IMR-90 (cell line): ENCODE data around the gene ADCY2. TPM values are rescaled to one million over a fixed set of nuclear protein-coding genes. Genes with fewer than 3 reads are reported as not detected.

Source experiments
- ATAC-seq: fragments of 200-7000 bp; cut with Tn5 transposase; 2 replicates; pipeline ENCODE4 v1.9.1; 2020; ENCODE audit warnings: low read depth, mild to moderate bottlenecking, moderate library complexity
- BruUV-seq: library from RNA; stranded (reverse); fragments of 400-500 nt; replicated peaks from 2 replicates; lab custom pipeline; 2021; lab: Mats Ljungman, UMichigan
- CTCF ChIA-PET: fragments of 300-600 bp; formaldehyde crosslinking; extraction: SDS; loops from one replicate; lab custom pipeline; 2021; ENCODE audit warnings: antibody characterized with exemption; lab: Yijun Ruan, JAX
- POLR2A ChIA-PET: fragments of 300-600 bp; sonication (Branson Sonifier 250); formaldehyde crosslinking; loops from one replicate; lab custom pipeline; 2022; ENCODE audit warnings: antibody characterized with exemption; ENCODE audit not compliant: unreplicated experiment; lab: Charles Lee
- DNase-seq: peaks from one replicate; pipeline ENCODE4 v3.0.0; 2013
- H2AFZ ChIP-seq: replicated peaks from 2 replicates; pipeline ENCODE3; 2013; ENCODE audit warnings: low read length, mild to moderate bottlenecking; ENCODE audit not compliant: poor library complexity
- H2AK5ac ChIP-seq: 2 replicates; pipeline ENCODE4 v1.6.1; 2013; ENCODE audit warnings: low read depth, low read length, inconsistent platforms
- H2AK9ac ChIP-seq: replicated peaks from 2 replicates; pipeline ENCODE3; 2013; ENCODE audit warnings: mild to moderate bottlenecking, low read depth, low read length, moderate library complexity; ENCODE audit not compliant: poor library complexity
- H2BK120ac ChIP-seq: 2 replicates; pipeline ENCODE4 v1.6.1; 2013; ENCODE audit warnings: low read depth, low read length, inconsistent platforms
- H2BK15ac ChIP-seq: 3 replicates; pipeline ENCODE4 v1.6.1; 2013; ENCODE audit warnings: low read depth, low read length, inconsistent platforms
- H2BK20ac ChIP-seq: 2 replicates; pipeline ENCODE4 v1.6.1; 2013; ENCODE audit warnings: low read depth, mild to moderate bottlenecking, inconsistent platforms, low read length, moderate library complexity
- H2BK5ac ChIP-seq: 2 replicates; pipeline ENCODE4 v1.6.1; 2013; ENCODE audit warnings: mild to moderate bottlenecking, low read depth, low read length, inconsistent platforms; ENCODE audit not compliant: poor library complexity, severe bottlenecking
- H3K14ac ChIP-seq: replicated peaks from 2 replicates; pipeline ENCODE4 v1.6.1; 2013; ENCODE audit warnings: low read depth, low read length, inconsistent platforms
- H3K18ac ChIP-seq: 2 replicates; pipeline ENCODE4 v1.6.1; 2013; ENCODE audit warnings: low read depth, low read length, control low read depth
- H3K23ac ChIP-seq: 2 replicates; pipeline ENCODE4 v1.6.1; 2013; ENCODE audit warnings: low read depth, low read length, inconsistent platforms
- H3K27ac ChIP-seq: 2 replicates; pipeline ENCODE4 v1.5.1; 2013; ENCODE audit warnings: mild to moderate bottlenecking, control low read depth, low read length; ENCODE audit not compliant: insufficient read depth
- H3K27me3 ChIP-seq: 2 replicates; pipeline ENCODE4 v1.6.1; 2013; ENCODE audit warnings: low read length; ENCODE audit not compliant: control insufficient read depth, insufficient read depth
- H3K36me3 ChIP-seq: 2 replicates; pipeline ENCODE4 v1.6.1; 2013; ENCODE audit warnings: low read length, mixed read lengths; ENCODE audit not compliant: control insufficient read depth, insufficient read depth
- H3K4ac ChIP-seq: 2 replicates; pipeline ENCODE4 v1.6.1; 2013; ENCODE audit warnings: low read depth, low read length, inconsistent platforms
- H3K4me1 ChIP-seq: 2 replicates; pipeline ENCODE4 v1.6.1; 2013; ENCODE audit warnings: low read length, mixed read lengths; ENCODE audit not compliant: control insufficient read depth, insufficient read depth
- H3K4me2 ChIP-seq: 2 replicates; pipeline ENCODE4 v1.6.1; 2013; ENCODE audit warnings: low read depth, mild to moderate bottlenecking, control low read depth, low read length, moderate library complexity
- H3K4me3 ChIP-seq: 2 replicates; pipeline ENCODE4 v1.5.1; 2013; ENCODE audit warnings: low read depth, mild to moderate bottlenecking, control low read depth, low read length, moderate library complexity; ENCODE audit not compliant: insufficient read depth
- H3K56ac ChIP-seq: 2 replicates; pipeline ENCODE4 v1.6.1; 2013; ENCODE audit warnings: low read length, inconsistent platforms; ENCODE audit not compliant: insufficient read depth; ENCODE audit errors: extremely low read depth
- H3K79me1 ChIP-seq, 2 experiments: 2 replicates each; pipeline ENCODE4 v1.6.1; 2013; ENCODE audit warnings: low read length in 2 of 2, inconsistent platforms in 1 of 2, low read depth in 1 of 2
- H3K9ac ChIP-seq: 2 replicates; pipeline ENCODE4 v1.6.1; 2013; ENCODE audit warnings: low read depth, low read length, control low read depth
- H3K9me1 ChIP-seq: 2 replicates; pipeline ENCODE4 v1.6.1; 2013; ENCODE audit warnings: low read length, inconsistent platforms; ENCODE audit not compliant: insufficient read depth
- H3K9me3 ChIP-seq: 2 replicates; pipeline ENCODE4 v1.6.1; 2013; ENCODE audit warnings: low read length; ENCODE audit not compliant: control insufficient read depth, insufficient read depth
- H4K20me1 ChIP-seq: 2 replicates; pipeline ENCODE4 v1.6.1; 2013; ENCODE audit warnings: low read length, inconsistent platforms; ENCODE audit not compliant: insufficient read depth
- H4K5ac ChIP-seq: 2 replicates; pipeline ENCODE4 v1.6.1; 2013; ENCODE audit warnings: mild to moderate bottlenecking, low read depth, low read length, control low read depth
- H4K8ac ChIP-seq, 2 experiments: 2 replicates each; pipeline ENCODE4 v1.6.1; 2013; ENCODE audit warnings: low read depth in 2 of 2, low read length in 2 of 2, control low read depth in 1 of 2, inconsistent platforms in 1 of 2
- H4K91ac ChIP-seq: 2 replicates; pipeline ENCODE4 v1.6.1; 2013; ENCODE audit warnings: low read depth, low read length, inconsistent platforms; ENCODE audit not compliant: insufficient read depth
- FOS ChIP-seq: fragments of 150-350 bp; IDR thresholded peaks from 2 replicates; pipeline ENCODE4 v1.6.1; 2016; ENCODE audit warnings: low read depth, low read length
- WGBS, 2 experiments: methylation state at CpG; one replicate each; pipeline versions ENCODE4 v1.1.5 to v1.1.7; 2013; ENCODE audit warnings: missing lambda C conversion rate in 2 of 2; ENCODE audit not compliant: insufficient read length in 1 of 2; ENCODE audit errors: extremely low coverage in 2 of 2; 5-methylcytosine and 5-hydroxymethylcytosine counted together
- dilution Hi-C: fragments of 300-500 bp; cut with HindIII; formaldehyde crosslinking; loops from one replicate; pipeline ENCODE4 v1.14.3; 2018; ENCODE audit warnings: low sequenced_read_pairs; ENCODE audit not compliant: unreplicated experiment
- in situ Hi-C: fragments of 300-500 bp; cut with MboI; formaldehyde crosslinking; loops from 3 replicates; pipeline ENCODE4 v1.14.3; 2019; ENCODE audit warnings: low sequenced_read_pairs, inconsistent platforms, mixed read lengths
- intact Hi-C: fragments of 100-400 bp; cut with micrococcal nuclease; formaldehyde crosslinking; loops from 2 replicates; pipeline ENCODE4 v1.10.0; 2022
- polyA plus RNA-seq, 3 experiments: library from polyadenylated mRNA; depleted of rRNA; stranded (reverse); fragments of >200 nt; gene quantifications; 2 replicates each; pipeline ENCODE4 v1.2.3, GENCODE V29; 2012; ENCODE audit warnings: low replicate concordance in 1 of 3
- total RNA-seq: library from RNA; depleted of rRNA; stranded (reverse); fragments of >200 nt; gene quantifications from 2 replicates; pipeline ENCODE4 v1.2.3, GENCODE V29; 2012

Gene ADCY2
- total and polyA plus RNA-seq, 2 of the 4 experiments (the other 2 are of a cell fraction): not detected

DNA sequence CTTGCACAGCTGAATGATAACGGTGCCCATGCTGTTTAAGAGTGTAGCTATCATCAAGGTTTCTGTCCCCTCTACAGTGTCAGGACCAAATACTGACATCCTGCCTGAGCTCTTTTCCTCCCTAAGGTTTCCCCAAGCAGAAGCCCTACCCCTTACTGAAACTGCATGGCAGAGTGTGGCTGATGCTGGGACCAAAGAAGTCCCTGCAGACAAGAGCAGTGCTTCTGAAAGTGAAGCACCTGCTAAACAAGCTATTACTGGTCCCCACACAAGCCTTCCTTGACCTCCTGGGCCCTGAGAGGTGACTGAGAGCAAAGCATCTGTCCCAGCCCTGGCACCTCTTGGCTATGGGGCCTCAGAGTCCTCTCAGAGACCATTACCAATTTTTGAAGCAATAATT is 398.9 kb downstream of the ADCY2 start:
- Histone ChIP-seq H3K14ac (no peak overlapping the region), H2BK120ac (no peak overlapping the region), H3K9me1 (no peaks in the 10 kb centered on the region), H2AK5ac (no peak overlapping the region), H3K23ac (no peak overlapping the region), H3K18ac (no peak overlapping the region), H2BK15ac (no peak overlapping the region), H3K27me3 (no peaks in the 10 kb centered on the region), H4K5ac (no peak overlapping the region), H3K9ac (no peak overlapping the region), H2AK9ac (no peak overlapping the region), H3K4ac (no peak overlapping the region), H2BK20ac (no peak overlapping the region), H3K4me2 (no peak overlapping the region), H3K56ac (no peak overlapping the region), H4K20me1 (no peaks in the 10 kb centered on the region), H3K4me1 (no peaks in the 10 kb centered on the region), H4K91ac (no peak overlapping the region), H3K27ac (no peak overlapping the region), H3K9me3 (no peaks in the 10 kb centered on the region), H3K36me3 (no peaks in the 10 kb centered on the region), H3K79me1 (no peaks in the 10 kb centered on the region), H2AFZ (no peak overlapping the region), H3K4me3 (no peak overlapping the region), H4K8ac (no peak overlapping the region), H2BK5ac (no peak overlapping the region)
- no peak for DNase-seq
- TF ChIP-seq FOS: no peak
- no CpG with 5 or more reads among the region's 1 CpG for WGBS, 2 experiments
- intact Hi-C loops (no loop called here), dilution Hi-C loops (no loop called here), in situ Hi-C loops (no loop called here)
- ChIA-PET CTCF (no interaction called here), POLR2A (no interaction called here)
- ATAC-seq: no peak
- no TSS peak for BruUV-seq
